Panc1 (cell line): ENCODE results near the gene KLC4. TPM values are rescaled to one million over a fixed set of nuclear protein-coding genes. Genes with fewer than 3 reads are reported as not detected.

Experiments
- ATAC-seq: fragments of 200-7000 bp; cut with Tn5 transposase; 2 replicates; pipeline ENCODE4 v1.9.1; 2020; ENCODE audit warnings: mild to moderate bottlenecking, moderate library complexity
- BruUV-seq: library from RNA; stranded (reverse); fragments of 400-500 nt; replicated peaks from 2 replicates; lab custom pipeline; 2021; lab: Mats Ljungman, UMichigan
- CTCF ChIA-PET: fragments of 300-600 bp; sonication (Branson Sonifier 250); formaldehyde crosslinking; loops from one replicate; lab custom pipeline; 2022; ENCODE audit warnings: antibody characterized with exemption; lab: Charles Lee
- POLR2A ChIA-PET: fragments of 300-600 bp; sonication (Branson Sonifier 250); formaldehyde crosslinking; loops from one replicate; lab custom pipeline; 2022; ENCODE audit warnings: antibody characterized with exemption; lab: Charles Lee
- DNase-seq: peaks from one replicate; pipeline ENCODE4 v3.0.0-alpha.2; 2010; ENCODE audit warnings: low read depth, low spot score
- H3K27ac ChIP-seq: 2 replicates; pipeline ENCODE4 v1.5.1; 2011; ENCODE audit warnings: mild to moderate bottlenecking, low read length, inconsistent platforms
- H3K27me3 ChIP-seq: fragments of 200-500 bp; sonication (Bioruptor generic); 2 replicates; pipeline ENCODE4 v1.6.0; 2014; ENCODE audit warnings: low read length, inconsistent platforms; ENCODE audit not compliant: control insufficient read depth, insufficient read depth
- H3K36me3 ChIP-seq: fragments of 200-500 bp; sonication (Bioruptor generic); 2 replicates; pipeline ENCODE4 v1.5.1; 2014; ENCODE audit warnings: inconsistent platforms, mild to moderate bottlenecking, low read length, moderate library complexity; ENCODE audit not compliant: control insufficient read depth, insufficient read depth
- H3K4me1 ChIP-seq: 2 replicates; pipeline ENCODE4 v1.5.1; 2011; ENCODE audit warnings: inconsistent platforms, mild to moderate bottlenecking, low read length, moderate library complexity; ENCODE audit not compliant: control insufficient read depth, insufficient read depth
- H3K4me3 ChIP-seq, 2 experiments: 2 replicates each; pipeline ENCODE4 v1.5.1; 2011 to 2012; ENCODE audit warnings: low read depth in 2 of 2, low read length in 2 of 2, mild to moderate bottlenecking in 2 of 2, inconsistent platforms in 1 of 2, moderate library complexity in 1 of 2
- H3K9me3 ChIP-seq: fragments of 200-500 bp; sonication (Bioruptor generic); 2 replicates; pipeline ENCODE4 v1.5.1; 2014; ENCODE audit warnings: low read depth, mild to moderate bottlenecking, inconsistent platforms, low read length, moderate library complexity; ENCODE audit not compliant: control insufficient read depth, insufficient read depth
- CTCF ChIP-seq: fragments of 450-650 bp; IDR thresholded peaks from 2 replicates; pipeline ENCODE4 v1.5.1; 2017; ENCODE audit warnings: mild to moderate bottlenecking
- POLR2AphosphoS5 ChIP-seq: IDR thresholded peaks from 2 replicates; pipeline ENCODE4 v1.6.1; 2012; ENCODE audit warnings: mild to moderate bottlenecking, low read depth, low read length, moderate library complexity
- REST ChIP-seq, 2 experiments: IDR thresholded peaks; 2 replicates each; pipeline ENCODE4 v1.6.1; 2011 to 2012; ENCODE audit warnings: low read depth in 2 of 2, control low read depth in 1 of 2, low read length in 1 of 2, mild to moderate bottlenecking in 1 of 2, moderate library complexity in 1 of 2; ENCODE audit not compliant: insufficient read depth in 1 of 2
- SIN3A ChIP-seq: IDR thresholded peaks from 2 replicates; pipeline ENCODE4 v1.6.1; 2012; ENCODE audit warnings: low read depth, mild to moderate bottlenecking, low read length, moderate library complexity, borderline replicate concordance; ENCODE audit not compliant: insufficient read depth
- TCF7L2 ChIP-seq: IDR thresholded peaks from 2 replicates; pipeline ENCODE4 v1.6.1; 2011; ENCODE audit warnings: mild to moderate bottlenecking, low read depth, low read length, inconsistent platforms
- in situ Hi-C: cut with HindIII; loops from 2 replicates; pipeline ENCODE4 v1.10.0; 2016; ENCODE audit warnings: low sequenced_read_pairs, low pct_unique_long_range_greater_than_20kb
- intact Hi-C: fragments of 100-400 bp; cut with micrococcal nuclease; formaldehyde crosslinking; loops from one replicate; pipeline ENCODE4 v1.10.0; 2022; ENCODE audit not compliant: unreplicated experiment
- total RNA-seq: library from RNA; stranded (reverse); gene quantifications from one replicate; pipeline ENCODE4 v1.2.1, GENCODE V29; 2021; ENCODE audit not compliant: unreplicated experiment

The KLC4 gene
- total RNA-seq, 1 experiment from 2014 or later: 22.6 TPM

- TF ChIP-seq POLR2AphosphoS5 (no peak), SIN3A (no peak), REST (IDR thresholded peaks at IDR 0.05; ENCODE audit: insufficient read depth in 1 of 2, low read depth in 2 of 2, low read length in 1 of 2) (no peak), TCF7L2 (no peak), CTCF (no peak)
- Histone ChIP-seq H3K36me3 (peaks cover 5% of the 10 kb centered on the region; the same call in 1 of the 2 replicates), H3K27ac (peak overlapping the region; percentile 87; the same call in 1 of the 2 replicates), H3K4me1 (peaks cover 11% of the 10 kb centered on the region), H3K4me3 (no peak overlapping the region), H3K27me3 (no peaks in the 10 kb centered on the region), H3K9me3 (no peaks in the 10 kb centered on the region)
- DNase-seq: no peak
- ATAC-seq: no peak
- intact Hi-C loops: no loop called here
- ChIA-PET CTCF (interaction anchor here (0.5 kb wide), 1 partner anchor 119 kb away, joined by 7 read pairs; no protein-coding TSS in a partner anchor), POLR2A (no interaction called here)
- in situ Hi-C loops: no loop called here
- BruUV-seq: no TSS peak
These were observed 1.6 kb downstream of the KLC4 start for GRCh38 chr6:43060755-43061633.

- CTCF ChIA-PET: no interaction called here
- DNase-seq (no peak), ATAC-seq (no peak)
- H3K4me1 ChIP-seq: peaks cover 11% of the 10 kb centered on the region
- in situ Hi-C loops: no loop called here
- intact Hi-C loops: no loop called here
- POLR2A ChIA-PET: no interaction called here
- H3K4me3 ChIP-seq: no peak overlapping the region
- peaks cover 5% of the 10 kb centered on the region; the same call in 1 of the 2 replicates for H3K36me3 ChIP-seq
- no peaks in the 10 kb centered on the region for H3K27me3 ChIP-seq
- no TSS peak for BruUV-seq
- H3K27ac ChIP-seq: no peak overlapping the region
- TF ChIP-seq TCF7L2: no peak
- TF ChIP-seq CTCF: no peak
- no peak for TF ChIP-seq POLR2AphosphoS5
- no peak for TF ChIP-seq SIN3A
- TF ChIP-seq REST (IDR thresholded peaks at IDR 0.05; ENCODE audit: insufficient read depth in 1 of 2, low read depth in 2 of 2, low read length in 1 of 2): no peak
- no peaks in the 10 kb centered on the region for H3K9me3 ChIP-seq
These were observed 2.4 kb downstream of the KLC4 start for GRCh38 chr6:43061861-43062260.
